OCI-LY1 (cell line): ENCODE data around the gene FBXW7.

Experiments used
- H2AFZ ChIP-seq: fragments of 200-600 bp; sonication (generic), shearing (Covaris generic); 2 replicates; pipeline ENCODE4 v1.6.0; 2014; ENCODE audit warnings: antibody characterized with exemption, mild to moderate bottlenecking, low read length
- H3F3A ChIP-seq: fragments of 200-600 bp; sonication (generic), shearing (Covaris generic); 2 replicates; pipeline ENCODE4 v1.6.0; 2014; ENCODE audit warnings: mild to moderate bottlenecking, antibody characterized with exemption, low read length, moderate library complexity; ENCODE audit not compliant: insufficient read depth
- H3K27ac ChIP-seq: fragments of 200-600 bp; sonication (generic); 2 replicates; pipeline ENCODE4 v1.5.1; 2014; ENCODE audit warnings: low read length, mixed run types, mild to moderate bottlenecking, low read depth; ENCODE audit not compliant: poor library complexity, severe bottlenecking
- H3K27me3 ChIP-seq: fragments of 200-600 bp; sonication (generic); 2 replicates; pipeline ENCODE4 v1.6.0; 2014; ENCODE audit warnings: antibody characterized with exemption, mild to moderate bottlenecking, low read length, moderate library complexity; ENCODE audit not compliant: insufficient read depth
- H3K36me3 ChIP-seq: fragments of 200-600 bp; sonication (generic); 2 replicates; pipeline ENCODE4 v1.6.1; 2014; ENCODE audit warnings: mild to moderate bottlenecking, antibody characterized with exemption, low read length, moderate library complexity, mixed read lengths; ENCODE audit not compliant: insufficient read depth
- H3K4me1 ChIP-seq: fragments of 200-600 bp; sonication (generic); 2 replicates; pipeline ENCODE4 v1.5.1; 2014; ENCODE audit warnings: mild to moderate bottlenecking, low read length, moderate library complexity; ENCODE audit not compliant: insufficient read depth, severe bottlenecking
- H3K4me2 ChIP-seq: fragments of 200-600 bp; sonication (generic), shearing (Covaris generic); 2 replicates; pipeline ENCODE4 v1.6.1; 2014; ENCODE audit warnings: low read length
- H3K4me3 ChIP-seq: fragments of 200-600 bp; sonication (generic); 2 replicates; pipeline ENCODE4 v1.5.1; 2014; ENCODE audit warnings: low read length, low read depth, mild to moderate bottlenecking, mixed read lengths; ENCODE audit not compliant: poor library complexity, severe bottlenecking
- H3K79me2 ChIP-seq: fragments of 200-600 bp; shearing (Covaris generic); 2 replicates; pipeline ENCODE4 v1.6.1; 2016; ENCODE audit warnings: mixed run types, low read length, mixed read lengths; ENCODE audit not compliant: insufficient read depth
- H3K9ac ChIP-seq: fragments of 200-600 bp; sonication (generic), shearing (Covaris generic); 2 replicates; pipeline ENCODE4 v1.6.1; 2014; ENCODE audit warnings: mild to moderate bottlenecking, low read length, mixed read lengths
- H3K9me2 ChIP-seq: fragments of 200-600 bp; sonication (generic), shearing (Covaris generic); 2 replicates; pipeline ENCODE4 v1.6.1; 2014; ENCODE audit warnings: low read depth, mild to moderate bottlenecking, low read length, mixed read lengths
- H3K9me3 ChIP-seq: fragments of 200-600 bp; shearing (Covaris generic); 2 replicates; pipeline ENCODE4 v1.6.1; 2014; ENCODE audit warnings: low read length, mixed read lengths
- H4K20me1 ChIP-seq: fragments of 200-600 bp; sonication (generic), shearing (Covaris generic); 2 replicates; pipeline ENCODE4 v1.6.0; 2016; ENCODE audit warnings: mild to moderate bottlenecking, low read length; ENCODE audit not compliant: insufficient read depth
- CTCF ChIP-seq: fragments of 200-600 bp; sonication (generic), shearing (Covaris generic); IDR thresholded peaks from 2 replicates; pipeline ENCODE4 v1.5.1; 2017; ENCODE audit warnings: mild to moderate bottlenecking, antibody characterized with exemption, low read length, moderate library complexity, mixed read lengths
- EZH2 ChIP-seq: fragments of 200-600 bp; sonication (generic), shearing (Covaris generic); IDR thresholded peaks from 2 replicates; pipeline ENCODE4 v1.8.0; 2017; ENCODE audit warnings: borderline replicate concordance, mixed run types, mild to moderate bottlenecking, antibody characterized with exemption, low read length, moderate library complexity, mixed read lengths

The FBXW7 gene

DNA sequence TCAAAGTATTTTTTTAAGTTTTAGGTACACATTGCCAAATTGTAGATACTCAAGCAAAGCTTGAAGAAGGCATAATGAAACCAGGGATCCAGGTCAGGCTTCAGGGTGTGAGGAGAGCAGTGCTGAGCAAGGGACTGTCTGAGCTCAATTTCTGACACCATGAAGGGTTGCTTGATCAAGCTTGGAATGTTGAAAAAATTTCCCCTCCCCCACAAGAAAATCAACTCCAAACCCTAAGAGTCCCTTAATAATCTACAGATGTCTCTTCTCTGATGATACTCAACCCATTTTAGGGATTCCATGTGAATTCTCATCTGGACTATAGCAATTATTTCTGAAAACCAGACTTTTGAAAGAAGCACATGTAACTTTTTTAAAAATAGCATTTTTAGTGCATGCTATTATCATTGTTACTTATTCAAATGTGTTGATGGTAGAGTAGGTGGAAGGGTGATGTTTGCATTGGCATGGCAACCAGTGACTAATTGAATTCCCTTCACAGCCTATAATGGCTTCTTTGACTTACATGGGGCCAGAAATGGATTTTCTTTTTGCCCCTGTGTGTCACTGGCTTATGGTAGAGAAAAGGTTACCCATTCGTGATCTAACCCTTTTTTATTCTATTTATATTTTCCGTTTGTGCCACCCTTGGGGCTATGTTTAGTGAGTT, 252.0 kb downstream of the FBXW7 start:
- Histone ChIP-seq H3K4me2 (no peak overlapping the region), H3F3A (no peaks in the 10 kb centered on the region), H3K9ac (no peak overlapping the region), H3K4me3 (no peak overlapping the region), H3K27me3 (no peaks in the 10 kb centered on the region), H3K4me1 (no peaks in the 10 kb centered on the region), H3K9me2 (no peaks in the 10 kb centered on the region), H3K79me2 (no peaks in the 10 kb centered on the region), H3K27ac (no peak overlapping the region), H3K9me3 (no peaks in the 10 kb centered on the region), H3K36me3 (no peaks in the 10 kb centered on the region), H4K20me1 (no peaks in the 10 kb centered on the region), H2AFZ (no peak overlapping the region)
- no peak for TF ChIP-seq EZH2
- TF ChIP-seq CTCF, result no peak

- Histone ChIP-seq H3K36me3 (no peaks in the 10 kb centered on the region), H3K9me3 (no peaks in the 10 kb centered on the region), H3K4me2 (no peak overlapping the region), H3K4me3 (no peak overlapping the region), H3K9me2 (no peaks in the 10 kb centered on the region), H3K9ac (no peak overlapping the region), H3K4me1 (no peaks in the 10 kb centered on the region), H4K20me1 (no peaks in the 10 kb centered on the region), H3K27me3 (no peaks in the 10 kb centered on the region; the same call in 1 of the 2 replicates), H3K27ac (no peak overlapping the region), H3K79me2 (no peaks in the 10 kb centered on the region), H2AFZ (no peak overlapping the region), H3F3A (no peaks in the 10 kb centered on the region)
- TF ChIP-seq EZH2, result no peak
These were observed 254.1 kb downstream of the FBXW7 start for GRCh38 chr4:152281822-152282221.

GRCh38 chr4:152281211-152281610, 254.7 kb downstream of the FBXW7 start:
- Histone ChIP-seq H3K4me3 (no peak overlapping the region), H3K9ac (no peak overlapping the region)

More at GRCh38 chr4:152281211-152281610, 254.7 kb downstream of the FBXW7 start:
- Histone ChIP-seq H3F3A (no peaks in the 10 kb centered on the region), H3K27ac (no peak overlapping the region), H2AFZ (no peak overlapping the region), H3K4me1 (no peaks in the 10 kb centered on the region), H3K79me2 (no peaks in the 10 kb centered on the region), H3K4me2 (no peak overlapping the region), H3K27me3 (no peaks in the 10 kb centered on the region; the same call in 1 of the 2 replicates), H3K9me2 (no peaks in the 10 kb centered on the region), H3K36me3 (no peaks in the 10 kb centered on the region), H4K20me1 (no peaks in the 10 kb centered on the region), H3K9me3 (no peaks in the 10 kb centered on the region)
- TF ChIP-seq CTCF (no peak), EZH2 (no peak)
